HG02678 (cell line): ENCODE measurements around the gene SERINC5.

Experiments
- ATAC-seq: cut with Tn5 transposase; IDR thresholded peaks from one replicate; pipeline ENCODE4 v1.9.1; 2021; ENCODE audit warnings: mild to moderate bottlenecking, moderate library complexity; ENCODE audit not compliant: unreplicated experiment

Gene SERINC5

DNA sequence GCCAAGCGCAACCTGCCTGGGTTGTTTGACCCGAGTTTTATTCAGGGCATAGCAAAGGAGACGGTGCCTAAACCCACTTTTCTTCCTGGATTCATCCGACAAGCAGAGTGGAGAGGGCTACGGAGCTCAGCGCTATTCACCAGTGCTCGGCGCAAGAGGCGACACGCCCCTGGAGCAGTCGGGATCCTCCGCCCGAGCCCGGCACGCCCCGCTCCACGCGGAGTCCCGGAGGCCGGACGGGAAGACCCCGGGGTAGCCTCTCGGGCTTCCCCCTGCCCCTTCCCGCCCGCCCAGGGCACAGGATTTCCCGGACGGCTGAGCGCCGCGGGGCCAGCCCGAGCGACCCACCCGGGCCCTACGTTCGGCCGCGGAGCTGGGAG lies 427 bp downstream of the SERINC5 start:
- ATAC-seq = peak; percentile 40

DNA sequence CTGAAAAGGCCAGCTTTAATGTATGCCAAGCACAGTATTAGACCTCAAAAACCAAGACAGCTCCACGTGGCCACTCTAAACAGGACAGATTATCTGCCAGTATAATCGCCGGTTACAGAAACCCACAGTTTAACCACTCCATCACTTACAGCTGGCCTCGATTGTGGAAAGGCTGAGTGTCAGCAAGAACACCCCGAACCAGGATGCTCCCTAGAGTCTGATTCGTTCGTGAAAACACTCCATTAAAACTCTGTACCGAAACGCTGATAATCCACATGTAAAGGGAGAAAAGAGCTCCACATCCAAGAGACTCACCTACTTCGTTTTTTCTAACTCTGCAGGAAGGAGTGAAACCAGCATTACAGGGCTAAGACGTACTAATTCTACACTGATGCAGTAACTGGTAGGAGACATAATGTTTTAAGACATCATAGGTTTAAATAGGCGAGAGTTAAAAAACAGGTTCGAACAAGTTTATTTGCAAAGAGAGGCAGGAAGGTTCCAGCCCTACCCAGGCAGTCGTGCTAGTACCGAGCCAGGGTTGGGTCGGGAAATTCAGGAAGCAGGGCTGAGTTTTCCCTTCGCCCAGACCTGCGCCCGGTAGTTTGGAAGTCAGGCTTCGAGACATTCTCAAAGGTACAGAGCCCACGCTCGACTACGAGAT lies 949 bp downstream of the SERINC5 start:
- ATAC-seq = no peak

GRCh38 chr5:80251636-80252035 lies 4.2 kb downstream of the SERINC5 start:
- no peak for ATAC-seq

- no peak for ATAC-seq
These were observed 5.0 kb downstream of the SERINC5 start for GRCh38 chr5:80250801-80251200.

DNA sequence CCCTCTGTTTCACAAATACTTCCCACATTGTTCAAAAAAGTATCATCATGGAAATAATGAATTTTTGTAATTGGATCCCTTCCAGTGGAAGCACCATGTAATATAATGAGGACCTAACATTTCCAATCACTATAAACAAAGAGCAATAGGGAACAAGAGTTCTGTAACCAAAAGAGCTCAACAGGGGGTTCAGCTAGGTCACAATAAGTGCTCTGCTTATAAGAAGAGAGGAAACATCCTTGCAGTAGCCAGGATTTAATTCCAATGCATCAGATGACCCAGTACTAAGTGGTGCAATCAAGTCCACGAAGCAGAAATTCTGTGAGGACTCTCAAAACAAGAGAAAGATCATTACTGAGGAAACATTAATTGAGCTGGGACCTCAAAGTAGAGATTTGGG lies 5.9 kb downstream of the SERINC5 start:
- no peak for ATAC-seq

DNA sequence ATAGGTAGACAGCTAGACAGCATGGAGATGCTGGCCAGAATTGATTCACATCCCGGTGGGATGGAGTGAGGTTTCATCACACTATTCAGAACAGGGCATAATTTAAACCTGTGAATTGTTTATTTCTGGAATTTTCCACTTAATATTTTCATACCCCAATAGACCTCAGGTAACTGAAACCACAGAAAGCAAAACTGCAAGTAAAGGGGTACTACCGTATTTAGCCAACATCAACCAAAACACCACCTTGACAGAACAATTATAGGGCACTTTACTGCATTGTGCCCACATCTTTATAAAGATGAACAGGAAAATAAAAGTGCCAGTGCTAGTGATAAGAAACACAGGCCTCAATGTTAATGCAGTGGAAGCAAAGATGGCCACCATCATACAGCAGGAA lies 7.5 kb downstream of the SERINC5 start:
- no peak for ATAC-seq

- ATAC-seq = peak; percentile 93
These were observed 8.7 kb downstream of the SERINC5 start for GRCh38 chr5:80246995-80247729.

- no peak for ATAC-seq
These were observed 9.7 kb downstream of the SERINC5 start for GRCh38 chr5:80246001-80246758.

GRCh38 chr5:80243567-80243966 lies 12.3 kb downstream of the SERINC5 start:
- no peak for ATAC-seq

- ATAC-seq = no peak
These were observed 13.0 kb downstream of the SERINC5 start for GRCh38 chr5:80242849-80243248.

- no peak for ATAC-seq
These were observed 15.4 kb downstream of the SERINC5 start for GRCh38 chr5:80240368-80240986.

DNA sequence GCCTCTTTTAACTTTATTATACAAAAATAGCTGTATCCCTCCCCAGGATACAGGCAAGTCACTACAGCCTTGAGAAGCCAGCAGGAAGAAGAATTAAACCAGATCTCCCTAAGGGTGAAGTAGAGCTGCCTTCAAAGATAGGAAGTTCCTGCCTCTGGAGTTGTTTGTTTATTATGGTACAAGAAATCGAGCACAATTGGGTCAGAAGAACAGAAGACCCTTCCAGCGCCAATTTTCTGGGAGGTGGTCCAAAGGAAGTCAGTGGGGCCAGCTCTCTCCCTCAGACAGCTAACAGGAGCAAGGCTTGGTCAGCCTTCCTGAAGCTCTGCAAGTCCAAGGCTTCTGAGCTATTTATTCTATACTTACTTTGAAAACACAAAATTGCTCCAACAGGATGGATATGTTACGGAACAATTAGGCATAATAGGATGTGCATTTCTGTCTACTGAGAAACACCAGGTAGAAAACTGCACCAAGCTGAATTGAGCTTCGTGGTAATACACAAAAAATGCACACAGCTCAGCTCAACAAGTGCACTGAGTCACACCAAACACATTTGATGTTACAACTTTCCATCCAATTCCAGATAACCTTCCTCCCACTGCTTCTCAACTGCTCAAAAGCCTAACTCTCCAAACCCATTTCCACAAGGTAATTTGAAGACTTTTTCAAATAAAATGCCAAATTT lies 16.0 kb downstream of the SERINC5 start:
- no peak for ATAC-seq

- ATAC-seq = no peak
These were observed 16.8 kb downstream of the SERINC5 start for GRCh38 chr5:80238778-80239679.

DNA sequence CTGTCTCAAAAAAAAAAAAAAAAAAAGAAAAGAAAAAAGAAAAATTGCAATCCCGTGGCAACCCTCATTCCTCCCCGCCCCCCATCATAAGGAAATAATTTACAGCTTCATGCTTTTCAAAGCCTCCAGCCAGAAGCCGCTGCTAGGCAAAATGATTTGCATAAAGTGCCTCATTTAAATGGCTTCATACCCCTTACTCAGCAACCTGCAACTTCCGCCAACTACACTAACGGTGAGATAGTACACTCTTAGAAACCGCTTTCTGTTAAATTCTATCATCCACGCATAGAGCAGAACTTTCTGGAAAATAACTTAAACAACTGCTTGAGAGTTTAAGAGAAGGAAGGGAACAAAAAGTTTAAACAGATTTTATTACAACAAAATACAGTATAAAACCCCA lies 17.8 kb downstream of the SERINC5 start:
- ATAC-seq = no peak

DNA sequence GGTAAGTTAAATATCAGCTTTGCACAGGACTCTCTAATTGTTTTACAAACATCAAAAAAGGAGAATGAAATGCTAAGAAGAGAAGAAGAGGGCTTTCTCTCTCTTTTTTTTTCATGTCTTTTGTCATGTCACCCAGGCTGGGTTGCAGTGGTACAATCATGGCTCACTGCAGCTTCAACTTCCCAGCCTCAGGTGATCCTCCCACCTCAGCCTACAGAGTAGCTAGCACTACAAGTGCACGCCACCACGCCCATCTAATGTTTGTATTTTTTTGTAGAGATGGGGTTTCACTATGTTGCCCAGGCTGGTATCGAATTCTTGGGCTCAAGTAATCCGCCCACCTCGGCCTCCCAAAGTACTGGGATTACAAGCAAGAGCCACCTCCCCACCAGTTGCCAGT lies 18.6 kb downstream of the SERINC5 start:
- no peak for ATAC-seq

GRCh38 chr5:80234116-80234948 lies 21.5 kb downstream of the SERINC5 start:
- ATAC-seq = no peak

DNA sequence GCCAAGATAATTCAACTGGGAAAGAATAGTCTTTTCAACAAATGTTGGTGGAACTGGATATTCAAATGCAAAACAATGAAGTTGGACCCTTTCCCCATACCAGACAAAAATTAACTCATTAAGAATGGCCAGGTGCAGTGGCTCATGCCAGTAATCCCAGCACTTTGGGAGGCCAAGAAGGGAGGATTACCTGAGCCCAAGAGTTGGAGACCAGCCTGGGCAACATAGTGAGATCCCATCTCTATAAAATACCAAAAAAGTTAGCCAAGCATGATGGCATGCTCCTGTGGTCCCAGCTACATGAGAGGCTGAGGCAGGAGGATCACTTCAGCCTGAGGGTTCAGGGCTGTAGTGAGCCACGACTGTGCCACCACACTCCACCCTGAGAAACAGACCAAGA lies 24.2 kb downstream of the SERINC5 start:
- ATAC-seq = no peak

- no peak for ATAC-seq
These were observed 24.6 kb downstream of the SERINC5 start for GRCh38 chr5:80231243-80231642.
